Tibial nerve (tissue), 4 donors: ENCODE data around the gene BAHCC1. TPM values are rescaled to one million over a fixed set of nuclear protein-coding genes. Genes with fewer than 3 reads are reported as not detected.

Experiments used
- DNase-seq, 2 donors: peaks; one replicate each; pipeline ENCODE4 v3.0.0-alpha.2; 2019; ENCODE audit warnings: low spot score in 2 of 2
- H3K27ac ChIP-seq, 4 donors: fragments of 200-600 bp; sonication (generic) in 3 of 4; one replicate each; pipeline ENCODE4 v1.5.1; 2017 to 2019; ENCODE audit warnings: mild to moderate bottlenecking in 1 of 4
- H3K27me3 ChIP-seq, 2 donors: fragments of 200-600 bp; sonication (generic) in 1 of 2; one replicate each; pipeline versions ENCODE4 v1.5.1 to v1.6.0; 2017 to 2019
- H3K36me3 ChIP-seq, 3 donors: fragments of 200-600 bp; sonication (generic); one replicate each; pipeline ENCODE4 v1.5.1; 2018 to 2019
- H3K4me1 ChIP-seq, 4 donors: fragments of 200-600 bp; sonication (generic) in 3 of 4; one replicate each; pipeline ENCODE4 v1.5.1; 2017 to 2019
- H3K4me3 ChIP-seq, 4 donors: fragments of 200-600 bp; sonication (generic) in 3 of 4; one replicate each; pipeline ENCODE4 v1.5.1; 2017 to 2019; ENCODE audit warnings: mild to moderate bottlenecking in 1 of 4, moderate library complexity in 1 of 4
- H3K9me3 ChIP-seq, 4 donors: fragments of 200-600 bp; sonication (generic) in 3 of 4; one replicate each; pipeline ENCODE4 v1.5.1; 2017 to 2019
- CTCF ChIP-seq, 5 experiments: fragments of 200-600 bp in 3 of 5; fragments of 450-650 bp in 2 of 5; sonication (generic) in 3 of 5; IDR thresholded peaks; one replicate each; pipeline ENCODE4 v1.5.1; 2016 to 2019; ENCODE audit warnings: antibody characterized with exemption in 5 of 5, mild to moderate bottlenecking in 3 of 5, moderate library complexity in 2 of 5
- EP300 ChIP-seq, 2 donors: sonication (generic); formaldehyde crosslinking; IDR thresholded peaks; one replicate each; pipeline ENCODE4 v1.6.1; 2017; ENCODE audit warnings: antibody characterized with exemption in 2 of 2, mild to moderate bottlenecking in 1 of 2
- POLR2A ChIP-seq, 2 donors: fragments of 450-650 bp; IDR thresholded peaks; one replicate each; pipeline ENCODE4 v1.6.1; 2017; ENCODE audit warnings: antibody characterized with exemption in 2 of 2, mild to moderate bottlenecking in 2 of 2, moderate library complexity in 2 of 2
- WGBS, 2 donors: methylation state at CpG; one replicate each; pipeline ENCODE4 v1.1.5; 2018; 5-methylcytosine and 5-hydroxymethylcytosine counted together
- total RNA-seq, 4 donors: library from RNA; depleted of rRNA; stranded (reverse); fragments of >200 nt; gene quantifications; one replicate each; pipeline ENCODE4 v1.1.0, GENCODE V29; 2016

Gene BAHCC1
- total RNA-seq, 4 donors from 2014 or later = 15.1 to 38.7 (median 27.4) TPM

- TF ChIP-seq POLR2A (IDR thresholded peaks at IDR 0.05) (no peak), EP300 (IDR thresholded peaks at IDR 0.05) (no peak)
- Histone ChIP-seq H3K27ac (no peak overlapping the region), H3K36me3 (peaks cover 0 to 87% (median 0%) of the 10 kb centered on the region in 3 donors), H3K9me3 (no peaks in the 10 kb centered on the region), H3K4me1 (peaks cover 0 to 1% (median 0%) of the 10 kb centered on the region in 4 donors), H3K4me3 (no peak overlapping the region), H3K27me3 (no peaks in the 10 kb centered on the region)
- DNase-seq = no peak
- WGBS, 2 donors = 71 to 80% methylated on average over 18 to 21 of the region's 30 CpGs
Observed at GRCh38 chr17:81445642-81446503, 50.6 kb downstream of the BAHCC1 start.

GRCh38 chr17:81447331-81447933 lies 52.2 kb downstream of the BAHCC1 start:
- WGBS, 2 donors = 91 to 93% methylated on average over 18 of the region's 25 CpGs
- Histone ChIP-seq H3K27me3 (no peaks in the 10 kb centered on the region), H3K4me3 (no peak overlapping the region), H3K27ac (no peak overlapping the region), H3K36me3 (peaks cover 0 to 93% (median 0%) of the 10 kb centered on the region in 3 donors), H3K4me1 (no peaks in the 10 kb centered on the region), H3K9me3 (no peaks in the 10 kb centered on the region)
- TF ChIP-seq CTCF (IDR thresholded peaks at IDR 0.05) (no peak), POLR2A (IDR thresholded peaks at IDR 0.05) (no peak), EP300 (IDR thresholded peaks at IDR 0.05) (no peak)
- DNase-seq = no peak

GRCh38 chr17:81448442-81448841 lies 53.2 kb downstream of the BAHCC1 start:
- DNase-seq = no peak
- no peak overlapping the region for H3K27ac ChIP-seq
- H3K4me3 ChIP-seq = no peak overlapping the region
- WGBS, 2 donors = 89 to 95% methylated on average over 13 to 25 of the region's 25 CpGs
- no peaks in the 10 kb centered on the region for H3K9me3 ChIP-seq
- no peaks in the 10 kb centered on the region for H3K4me1 ChIP-seq
- TF ChIP-seq POLR2A (IDR thresholded peaks at IDR 0.05) (no peak), EP300 (IDR thresholded peaks at IDR 0.05) (no peak), CTCF (IDR thresholded peaks at IDR 0.05) (no peak)
- H3K27me3 ChIP-seq = no peaks in the 10 kb centered on the region
- peaks cover 0 to 90% (median 0%) of the 10 kb centered on the region in 3 donors for H3K36me3 ChIP-seq

DNA sequence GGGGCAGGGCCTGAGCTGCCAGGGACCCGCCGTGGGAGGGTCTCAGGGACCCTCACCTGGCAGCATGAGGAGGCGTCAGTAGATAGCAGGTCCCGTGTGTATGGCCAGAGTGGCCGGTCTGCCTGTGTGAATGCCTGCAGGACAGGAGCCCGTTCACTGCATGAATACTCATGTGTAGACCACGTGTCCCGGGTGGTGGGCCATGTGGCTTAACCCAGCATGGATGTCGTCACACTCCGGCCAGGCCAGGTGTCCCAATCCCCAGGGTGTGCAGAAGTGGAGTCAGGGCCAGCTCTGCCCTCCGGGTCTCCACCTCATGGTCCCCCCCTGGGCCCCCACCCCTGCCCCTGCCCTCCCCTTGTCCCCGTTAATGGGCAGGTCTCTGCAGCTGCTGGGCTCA lies 53.7 kb downstream of the BAHCC1 start:
- H3K4me3 ChIP-seq = no peak overlapping the region
- no peak overlapping the region for H3K27ac ChIP-seq
- no peak for DNase-seq
- H3K36me3 ChIP-seq = peaks cover 0 to 85% (median 0%) of the 10 kb centered on the region in 3 donors
- H3K9me3 ChIP-seq = no peaks in the 10 kb centered on the region
- H3K27me3 ChIP-seq = no peaks in the 10 kb centered on the region
- no peaks in the 10 kb centered on the region for H3K4me1 ChIP-seq
- TF ChIP-seq POLR2A (IDR thresholded peaks at IDR 0.05) (no peak), CTCF (IDR thresholded peaks at IDR 0.05) (no peak), EP300 (IDR thresholded peaks at IDR 0.05) (no peak)
- 85 to 86% methylated on average over 6 to 12 of the region's 12 CpGs for WGBS, 2 donors

DNA sequence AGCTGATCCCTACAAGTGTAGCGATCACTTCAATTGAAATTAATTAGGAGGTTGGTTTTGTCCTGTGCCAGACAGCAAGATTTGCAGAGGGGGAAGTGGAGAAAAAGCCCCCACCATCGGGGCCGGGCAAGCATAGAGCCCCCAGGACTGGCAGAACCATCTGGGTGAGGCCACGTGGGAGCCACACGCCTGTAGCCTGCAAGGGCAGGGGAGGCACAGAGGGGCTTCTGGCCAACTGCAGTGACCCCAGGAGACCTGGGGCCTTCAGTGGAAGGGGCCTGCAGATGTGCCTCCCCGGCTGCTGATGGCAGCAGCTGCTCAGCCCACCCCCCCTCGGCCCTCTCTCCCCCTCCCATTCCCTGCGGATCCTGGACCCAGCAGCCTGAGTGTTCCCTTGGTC lies 54.1 kb downstream of the BAHCC1 start:
- H3K9me3 ChIP-seq = no peaks in the 10 kb centered on the region
- 74 to 77% methylated on average over 3 to 6 of the region's 8 CpGs for WGBS, 2 donors
- no peaks in the 10 kb centered on the region for H3K27me3 ChIP-seq
- no peak for DNase-seq
- H3K4me1 ChIP-seq = no peaks in the 10 kb centered on the region
- H3K36me3 ChIP-seq = peaks cover 0 to 81% (median 0%) of the 10 kb centered on the region in 3 donors
- TF ChIP-seq EP300 (IDR thresholded peaks at IDR 0.05) = no peak
- no peak for TF ChIP-seq CTCF (IDR thresholded peaks at IDR 0.05)
- no peak for TF ChIP-seq POLR2A (IDR thresholded peaks at IDR 0.05)
- H3K27ac ChIP-seq = no peak overlapping the region
- no peak overlapping the region for H3K4me3 ChIP-seq
